Kidney epithelial cell (primary cell): ENCODE measurements around the gene OST4. TPM values are rescaled to one million over a fixed set of nuclear protein-coding genes. Genes with fewer than 3 reads are reported as not detected.
"Not testable (repeated sequence)": the region's sequence is repeated elsewhere in the genome, so short reads cannot be mapped to it uniquely, and the experiment has no call there.

Experiments
- DNase-seq: peaks from one replicate; pipeline ENCODE4 v3.0.0-alpha.2; 2010; ENCODE audit warnings: low read depth
- H3K27me3 ChIP-seq: 2 replicates; pipeline ENCODE4 v1.6.0; 2011; ENCODE audit warnings: low read length; ENCODE audit not compliant: control insufficient read depth, insufficient read depth
- H3K36me3 ChIP-seq: 2 replicates; pipeline ENCODE4 v1.5.1; 2011; ENCODE audit warnings: low read length; ENCODE audit not compliant: control insufficient read depth, insufficient read depth
- H3K4me3 ChIP-seq: 2 replicates; pipeline ENCODE4 v1.5.1; 2011; ENCODE audit warnings: low read depth, mild to moderate bottlenecking, control low read depth, low read length
- CTCF ChIP-seq: IDR thresholded peaks from 2 replicates; pipeline ENCODE4 v1.5.1; 2011; ENCODE audit warnings: mild to moderate bottlenecking, moderate library complexity, low read length, control low read depth, inconsistent platforms; ENCODE audit not compliant: insufficient read depth, poor library complexity, severe bottlenecking
- total RNA-seq: library from RNA; depleted of rRNA; stranded (reverse); fragments of >200 nt; gene quantifications from 2 replicates; pipeline ENCODE4 v1.2.3, GENCODE V29; 2015

OST4 gene
- total RNA-seq: 237 and 272 TPM in 2 replicates

DNA sequence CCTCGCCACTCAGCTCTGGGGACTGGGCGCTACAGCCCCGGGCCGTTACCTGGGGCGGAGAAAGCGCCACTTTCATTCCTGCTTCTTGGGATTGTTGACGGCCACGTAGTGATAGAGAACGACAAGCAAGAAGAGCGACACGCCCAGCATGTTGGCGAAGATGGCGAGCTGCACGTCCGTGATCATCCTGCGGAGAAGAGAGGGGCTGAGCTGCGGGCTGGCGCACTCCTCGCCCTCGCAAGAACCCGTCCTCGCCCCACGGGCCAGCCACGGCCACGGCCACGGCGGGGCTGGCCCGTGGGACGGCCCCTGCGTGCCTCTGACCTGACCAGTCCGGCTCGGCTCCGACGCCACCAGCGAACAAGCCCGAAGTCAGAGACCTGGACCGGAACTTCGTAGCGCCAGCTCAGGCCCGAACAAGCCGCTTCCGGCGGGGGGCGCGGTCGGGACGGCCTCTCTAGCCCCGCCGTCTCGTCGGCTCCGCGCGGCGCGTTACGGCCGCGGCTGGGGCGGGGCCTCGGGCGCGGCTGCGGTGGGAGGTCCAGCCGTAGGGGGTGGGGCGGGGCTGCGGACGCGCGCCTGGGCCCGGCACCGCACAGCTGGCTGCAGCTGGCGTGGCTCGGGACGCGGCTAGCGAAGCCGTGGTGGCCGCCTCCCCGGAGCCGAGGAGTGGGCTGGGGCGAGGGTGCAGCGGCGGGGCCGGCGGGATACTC, at the start of gene OST4:
OST4 (minus strand) TSS at position 378 of the 713 bp plus-strand sequence.
- DNase-seq: peak; percentile 61
- H3K27me3 ChIP-seq: no peaks in the 10 kb centered on the region
- peak; percentile 3 for TF ChIP-seq CTCF
- H3K4me3 ChIP-seq: peak within 1 kb of the TSS; percentile 95
- H3K36me3 ChIP-seq: no peaks in the 10 kb centered on the region

DNA sequence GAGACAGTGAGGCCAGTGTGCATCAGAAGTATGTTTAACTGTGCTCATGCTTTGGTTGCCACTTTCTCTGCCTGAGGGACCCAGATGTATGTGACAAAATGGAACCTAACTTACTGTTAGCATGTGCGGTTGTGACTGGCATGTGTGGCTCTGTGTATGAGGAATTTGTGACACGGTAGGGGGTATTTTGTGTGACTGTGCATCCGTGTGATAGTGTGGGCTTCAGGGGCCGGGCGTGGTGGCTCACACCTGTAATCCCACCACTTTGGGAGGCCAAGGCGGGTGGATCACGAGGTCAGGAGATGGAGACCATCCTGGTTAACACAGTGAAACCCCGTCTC, 47.8 kb upstream of the OST4 start:
- H3K36me3 ChIP-seq, DNase-seq, H3K4me3 ChIP-seq: not testable (repeated sequence)
- H3K27me3 ChIP-seq: peaks cover 43% of the 10 kb centered on the region

GRCh38 chr2:27118525-27119329, 47.3 kb upstream of the OST4 start, which contains the start of gene CGREF1:
Gene CGREF1 (minus strand): TSS chr2:27119128. CDS start chr2:27104366, 14,762 bp downstream.
- Histone ChIP-seq H3K36me3 (no peaks in the 10 kb centered on the region), H3K4me3 (peak within 1 kb of the TSS; percentile 14), H3K27me3 (peaks cover 41% of the 10 kb centered on the region)
- TF ChIP-seq CTCF: no peak
- DNase-seq: no peak

DNA sequence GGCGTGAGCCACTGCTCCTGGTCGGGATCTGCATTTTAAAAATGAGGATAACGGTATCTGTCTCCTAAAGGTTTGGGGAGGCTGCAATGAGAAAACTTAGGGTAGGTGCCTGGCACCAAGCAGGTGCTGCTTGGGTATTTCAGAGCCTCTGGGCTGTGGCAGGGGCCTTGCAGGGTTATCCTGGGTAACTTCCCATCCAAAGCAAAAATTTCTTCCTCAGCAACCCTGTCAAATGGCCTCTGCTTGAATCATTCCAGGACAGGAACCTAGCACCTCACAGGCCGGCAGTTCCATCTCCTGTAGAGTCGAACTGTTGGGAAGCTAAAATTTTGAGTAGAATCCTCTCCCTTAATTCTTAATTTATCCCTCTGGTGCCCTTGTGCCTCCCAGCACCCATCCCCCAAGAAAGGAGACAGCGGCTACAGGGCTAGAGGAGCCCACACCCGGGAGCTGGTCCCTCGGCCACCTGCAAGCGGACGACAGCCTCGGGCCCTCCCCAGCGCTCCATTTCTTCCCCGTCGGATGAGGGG, 46.6 kb upstream of the OST4 start:
- H3K36me3 ChIP-seq: no peaks in the 10 kb centered on the region
- peaks cover 35% of the 10 kb centered on the region for H3K27me3 ChIP-seq
- H3K4me3 ChIP-seq: peak overlapping the region; percentile 14
- DNase-seq: no peak
- no peak for TF ChIP-seq CTCF

DNA sequence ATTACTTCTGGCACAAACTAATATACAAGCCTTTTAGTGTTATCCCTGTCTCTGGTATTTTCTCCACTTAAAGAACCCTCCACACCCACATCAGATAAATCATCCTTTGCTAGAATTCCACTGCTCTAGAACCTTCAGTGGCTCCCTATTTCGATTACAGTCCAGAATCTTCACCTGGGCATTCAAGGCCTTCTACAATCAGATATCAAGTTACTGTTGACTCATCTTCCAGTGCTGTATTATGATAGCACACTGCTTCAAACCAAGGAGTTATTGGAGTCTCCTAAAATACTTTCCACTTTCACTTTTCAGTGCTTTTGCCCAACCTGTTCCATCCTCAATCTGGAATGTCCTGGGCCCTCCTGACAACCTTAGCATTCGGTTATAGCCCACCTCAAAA, 44.1 kb upstream of the OST4 start:
- no peaks in the 10 kb centered on the region for H3K36me3 ChIP-seq
- peaks cover 26% of the 10 kb centered on the region for H3K27me3 ChIP-seq
- H3K4me3 ChIP-seq: no peak overlapping the region
- no peak for DNase-seq
- no peak for TF ChIP-seq CTCF

DNA sequence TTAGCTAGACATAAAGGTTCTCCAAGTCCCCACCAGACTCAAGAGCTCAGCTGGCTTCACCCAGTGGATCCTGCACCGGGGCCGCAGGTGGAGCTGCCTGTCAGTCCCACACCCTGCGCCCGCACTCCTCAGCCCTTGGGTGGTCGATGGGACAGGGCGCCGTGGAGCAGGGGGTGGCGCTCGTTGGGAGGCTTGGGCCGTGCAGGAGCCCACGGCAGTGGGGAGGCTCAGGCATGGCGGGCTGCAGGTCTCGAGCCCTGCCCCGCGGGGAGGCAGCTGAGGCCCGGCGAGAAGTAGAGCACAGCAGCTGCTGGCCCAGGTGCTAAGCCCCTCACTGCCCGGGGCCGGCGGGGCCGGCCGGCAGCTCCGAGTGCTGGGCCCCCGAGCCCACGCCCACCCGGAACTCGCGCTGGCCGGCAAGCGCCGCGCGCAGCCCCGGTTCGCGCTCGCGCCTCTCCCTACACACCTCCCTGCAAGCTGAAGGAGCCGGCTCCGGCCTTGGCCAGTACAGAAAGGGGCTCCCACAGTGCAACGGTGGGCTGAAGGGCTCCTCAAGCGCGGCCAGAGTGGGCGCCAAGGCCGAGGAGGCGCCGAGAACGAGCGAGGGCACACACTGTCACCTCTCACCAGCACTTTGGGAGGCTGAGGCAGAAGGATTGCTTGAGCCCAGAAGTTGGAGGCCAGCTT, 40.1 kb upstream of the OST4 start:
- not testable (repeated sequence) for H3K27me3 ChIP-seq, DNase-seq, H3K36me3 ChIP-seq, H3K4me3 ChIP-seq

- not testable (repeated sequence) for H3K36me3 ChIP-seq, H3K4me3 ChIP-seq, H3K27me3 ChIP-seq, DNase-seq
Measured at GRCh38 chr2:27110603-27111352, 39.3 kb upstream of the OST4 start.
